OCI-LY1 (cell line): ENCODE measurements around the gene RBM20.
A peak's percentile ranks its signal among the peaks of the same experiment; 100 is the strongest.

Experiments
- H2AFZ ChIP-seq: fragments of 200-600 bp; sonication (generic), shearing (Covaris generic); 2 replicates; pipeline ENCODE4 v1.6.0; 2014; ENCODE audit warnings: antibody characterized with exemption, mild to moderate bottlenecking, low read length
- H3F3A ChIP-seq: fragments of 200-600 bp; sonication (generic), shearing (Covaris generic); 2 replicates; pipeline ENCODE4 v1.6.0; 2014; ENCODE audit warnings: mild to moderate bottlenecking, antibody characterized with exemption, low read length, moderate library complexity; ENCODE audit not compliant: insufficient read depth
- H3K27ac ChIP-seq: fragments of 200-600 bp; sonication (generic); 2 replicates; pipeline ENCODE4 v1.5.1; 2014; ENCODE audit warnings: low read length, mixed run types, mild to moderate bottlenecking, low read depth; ENCODE audit not compliant: poor library complexity, severe bottlenecking
- H3K27me3 ChIP-seq: fragments of 200-600 bp; sonication (generic); 2 replicates; pipeline ENCODE4 v1.6.0; 2014; ENCODE audit warnings: antibody characterized with exemption, mild to moderate bottlenecking, low read length, moderate library complexity; ENCODE audit not compliant: insufficient read depth
- H3K36me3 ChIP-seq: fragments of 200-600 bp; sonication (generic); 2 replicates; pipeline ENCODE4 v1.6.1; 2014; ENCODE audit warnings: mild to moderate bottlenecking, antibody characterized with exemption, low read length, moderate library complexity, mixed read lengths; ENCODE audit not compliant: insufficient read depth
- H3K4me1 ChIP-seq: fragments of 200-600 bp; sonication (generic); 2 replicates; pipeline ENCODE4 v1.5.1; 2014; ENCODE audit warnings: mild to moderate bottlenecking, low read length, moderate library complexity; ENCODE audit not compliant: insufficient read depth, severe bottlenecking
- H3K4me2 ChIP-seq: fragments of 200-600 bp; sonication (generic), shearing (Covaris generic); 2 replicates; pipeline ENCODE4 v1.6.1; 2014; ENCODE audit warnings: low read length
- H3K4me3 ChIP-seq: fragments of 200-600 bp; sonication (generic); 2 replicates; pipeline ENCODE4 v1.5.1; 2014; ENCODE audit warnings: low read length, low read depth, mild to moderate bottlenecking, mixed read lengths; ENCODE audit not compliant: poor library complexity, severe bottlenecking
- H3K79me2 ChIP-seq: fragments of 200-600 bp; shearing (Covaris generic); 2 replicates; pipeline ENCODE4 v1.6.1; 2016; ENCODE audit warnings: mixed run types, low read length, mixed read lengths; ENCODE audit not compliant: insufficient read depth
- H3K9ac ChIP-seq: fragments of 200-600 bp; sonication (generic), shearing (Covaris generic); 2 replicates; pipeline ENCODE4 v1.6.1; 2014; ENCODE audit warnings: mild to moderate bottlenecking, low read length, mixed read lengths
- H3K9me2 ChIP-seq: fragments of 200-600 bp; sonication (generic), shearing (Covaris generic); 2 replicates; pipeline ENCODE4 v1.6.1; 2014; ENCODE audit warnings: low read depth, mild to moderate bottlenecking, low read length, mixed read lengths
- H3K9me3 ChIP-seq: fragments of 200-600 bp; shearing (Covaris generic); 2 replicates; pipeline ENCODE4 v1.6.1; 2014; ENCODE audit warnings: low read length, mixed read lengths
- H4K20me1 ChIP-seq: fragments of 200-600 bp; sonication (generic), shearing (Covaris generic); 2 replicates; pipeline ENCODE4 v1.6.0; 2016; ENCODE audit warnings: mild to moderate bottlenecking, low read length; ENCODE audit not compliant: insufficient read depth
- EZH2 ChIP-seq: fragments of 200-600 bp; sonication (generic), shearing (Covaris generic); IDR thresholded peaks from 2 replicates; pipeline ENCODE4 v1.8.0; 2017; ENCODE audit warnings: borderline replicate concordance, mixed run types, mild to moderate bottlenecking, antibody characterized with exemption, low read length, moderate library complexity, mixed read lengths
- TF ChIP-seq, protein P1 (sequence below): fragments of 200-600 bp; sonication (generic), shearing (Covaris generic); IDR thresholded peaks from 2 replicates; pipeline ENCODE4 v1.5.1; 2017; ENCODE audit warnings: mild to moderate bottlenecking, antibody characterized with exemption, low read length, moderate library complexity, mixed read lengths

RBM20 gene

DNA sequence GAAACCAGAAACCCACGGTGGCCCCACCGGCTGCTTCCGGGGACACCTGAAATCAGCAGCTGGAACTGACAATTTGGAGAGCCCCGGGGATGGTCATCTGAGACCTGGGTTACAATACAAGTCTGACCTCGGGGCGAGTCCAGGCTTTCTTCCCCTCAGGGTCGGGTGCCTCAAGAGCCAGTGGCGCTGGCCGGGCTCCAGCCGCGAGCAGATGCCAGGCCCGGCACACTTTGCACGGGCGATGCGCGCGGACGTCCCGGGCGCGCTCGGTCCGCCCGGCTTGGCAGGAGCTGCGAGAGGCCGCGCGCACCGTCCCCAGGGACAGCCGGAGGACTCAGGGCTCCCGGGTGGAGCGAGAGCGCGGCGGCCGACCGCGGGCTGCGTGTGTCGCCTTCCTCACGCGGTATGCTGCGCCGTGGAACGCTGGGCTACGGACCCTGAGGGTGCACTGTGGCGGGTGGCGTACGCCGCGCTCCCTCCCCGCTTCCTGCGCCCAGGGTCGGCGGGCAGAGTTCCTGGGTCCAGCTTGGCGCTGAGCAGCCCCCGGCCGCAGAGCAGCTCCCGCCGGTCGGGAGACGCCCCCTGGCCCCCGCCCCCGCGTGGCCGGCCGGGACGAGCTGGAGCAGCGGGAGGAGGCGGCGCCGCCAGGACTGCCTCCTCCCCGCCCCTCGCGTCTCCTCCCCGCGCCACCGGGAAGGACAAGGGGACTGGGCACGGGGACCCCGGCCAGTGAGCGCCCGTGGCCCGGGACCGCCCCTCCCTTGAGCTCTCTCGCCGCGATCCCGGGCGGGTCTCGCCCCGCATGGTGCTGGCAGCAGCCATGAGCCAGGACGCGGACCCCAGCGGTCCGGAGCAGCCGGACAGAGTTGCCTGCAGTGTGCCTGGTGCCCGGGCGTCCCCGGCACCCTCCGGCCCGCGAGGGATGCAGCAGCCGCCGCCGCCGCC is at the start of gene RBM20:
Gene RBM20 (plus strand): TSS at position 684 of the 945 bp plus-strand sequence. CDS start 119 bp downstream, at position 803.
- Histone ChIP-seq H3K27me3 (no peaks in the 10 kb centered on the region), H2AFZ (no peak within 1 kb of the TSS)

DNA sequence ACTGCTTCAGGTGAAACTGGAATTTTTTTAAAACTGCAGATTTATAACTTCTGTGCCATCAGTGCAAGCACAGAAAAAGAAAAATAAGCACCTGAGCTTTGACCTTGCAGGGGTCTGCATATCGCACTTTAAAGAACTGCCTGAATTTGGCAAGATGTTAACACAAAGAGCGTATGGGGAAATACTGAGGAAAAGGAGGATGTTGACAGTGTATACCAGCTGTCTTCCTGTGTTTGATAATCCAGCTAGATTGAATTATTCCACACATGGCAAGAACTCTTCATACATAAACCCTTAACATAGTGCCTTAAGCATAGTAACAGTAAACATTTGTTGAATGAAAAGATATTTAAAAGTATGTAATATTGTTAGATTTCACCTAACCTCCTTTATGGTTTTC is 46.7 kb upstream of the RBM20 start:
- TF ChIP-seq, protein P1, sequence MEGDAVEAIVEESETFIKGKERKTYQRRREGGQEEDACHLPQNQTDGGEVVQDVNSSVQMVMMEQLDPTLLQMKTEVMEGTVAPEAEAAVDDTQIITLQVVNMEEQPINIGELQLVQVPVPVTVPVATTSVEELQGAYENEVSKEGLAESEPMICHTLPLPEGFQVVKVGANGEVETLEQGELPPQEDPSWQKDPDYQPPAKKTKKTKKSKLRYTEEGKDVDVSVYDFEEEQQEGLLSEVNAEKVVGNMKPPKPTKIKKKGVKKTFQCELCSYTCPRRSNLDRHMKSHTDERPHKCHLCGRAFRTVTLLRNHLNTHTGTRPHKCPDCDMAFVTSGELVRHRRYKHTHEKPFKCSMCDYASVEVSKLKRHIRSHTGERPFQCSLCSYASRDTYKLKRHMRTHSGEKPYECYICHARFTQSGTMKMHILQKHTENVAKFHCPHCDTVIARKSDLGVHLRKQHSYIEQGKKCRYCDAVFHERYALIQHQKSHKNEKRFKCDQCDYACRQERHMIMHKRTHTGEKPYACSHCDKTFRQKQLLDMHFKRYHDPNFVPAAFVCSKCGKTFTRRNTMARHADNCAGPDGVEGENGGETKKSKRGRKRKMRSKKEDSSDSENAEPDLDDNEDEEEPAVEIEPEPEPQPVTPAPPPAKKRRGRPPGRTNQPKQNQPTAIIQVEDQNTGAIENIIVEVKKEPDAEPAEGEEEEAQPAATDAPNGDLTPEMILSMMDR = no peak
- TF ChIP-seq EZH2 = no peak
- H3K9me2 ChIP-seq = no peaks in the 10 kb centered on the region
- no peaks in the 10 kb centered on the region for H3K27me3 ChIP-seq
- H3K9ac ChIP-seq = no peak overlapping the region
- H3F3A ChIP-seq = peaks cover 3% of the 10 kb centered on the region; the same call in 1 of the 2 replicates
- H3K9me3 ChIP-seq = no peaks in the 10 kb centered on the region
- H3K4me2 ChIP-seq = no peak overlapping the region
- H2AFZ ChIP-seq = no peak overlapping the region
- H3K4me1 ChIP-seq = no peaks in the 10 kb centered on the region
- peaks cover 94% of the 10 kb centered on the region for H3K36me3 ChIP-seq
- H3K4me3 ChIP-seq = no peak overlapping the region
- H3K27ac ChIP-seq = no peak overlapping the region
- H4K20me1 ChIP-seq = peaks cover 3% of the 10 kb centered on the region; the same call in 1 of the 2 replicates
- peaks cover 46% of the 10 kb centered on the region for H3K79me2 ChIP-seq

More for the DNA sequence above, at the start of gene RBM20:
- Histone ChIP-seq H3K4me3 (peak within 1 kb of the TSS; percentile 65), H3K9ac (peak within 1 kb of the TSS; percentile 59), H3K4me1 (peaks cover 64% of the 10 kb centered on the region), H3F3A (no peaks in the 10 kb centered on the region), H3K79me2 (0 out of 2 replicates have a peak, but pooled peaks cover 3% of the 10 kb centered on the region), H3K4me2 (peak within 1 kb of the TSS; percentile 57), H4K20me1 (no peaks in the 10 kb centered on the region), H3K9me2 (no peaks in the 10 kb centered on the region), H3K36me3 (no peaks in the 10 kb centered on the region), H3K27ac (peak within 1 kb of the TSS; percentile 67), H3K9me3 (no peaks in the 10 kb centered on the region)
- TF ChIP-seq EZH2 = no peak
- TF ChIP-seq, protein P1 = no peak

DNA sequence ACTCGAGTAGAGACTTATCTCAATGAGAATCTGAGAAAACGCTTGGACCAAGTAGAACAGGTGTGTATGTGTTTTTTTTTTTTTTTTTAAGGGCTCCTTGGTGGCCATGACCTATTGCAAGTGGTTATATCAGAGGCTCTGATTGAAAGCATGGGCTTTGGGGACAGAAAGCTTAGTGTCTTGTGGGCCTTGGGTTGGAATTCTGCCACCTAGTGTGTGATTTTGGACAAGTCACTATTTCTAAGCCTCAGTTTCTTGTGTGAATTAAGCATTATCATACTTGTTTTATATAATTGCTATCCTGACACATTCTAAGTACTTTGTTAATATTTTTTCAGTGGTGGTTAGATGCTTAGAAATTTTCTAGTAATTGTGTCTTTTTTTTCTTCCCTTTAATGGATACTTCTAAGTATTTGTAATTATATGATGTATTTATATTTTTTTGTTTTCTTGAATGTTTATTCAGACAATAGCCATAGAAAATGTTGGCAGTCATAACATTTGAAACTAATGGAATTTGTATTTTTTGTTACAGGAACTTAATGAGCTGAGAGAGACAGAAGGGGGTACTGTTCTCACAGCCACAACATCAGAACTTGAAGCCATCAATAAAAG is 43.5 kb upstream of the RBM20 start:
- Histone ChIP-seq H3K9me3 (no peaks in the 10 kb centered on the region), H3K4me1 (no peaks in the 10 kb centered on the region), H3K27me3 (no peaks in the 10 kb centered on the region), H3K4me3 (no peak overlapping the region), H4K20me1 (peaks cover 3% of the 10 kb centered on the region; the same call in 1 of the 2 replicates), H3K4me2 (no peak overlapping the region), H2AFZ (no peak overlapping the region), H3K9me2 (no peaks in the 10 kb centered on the region), H3F3A (peaks cover 3% of the 10 kb centered on the region; the same call in 1 of the 2 replicates), H3K9ac (no peak overlapping the region), H3K27ac (no peak overlapping the region), H3K79me2 (peaks cover 75% of the 10 kb centered on the region), H3K36me3 (peaks cover 96% of the 10 kb centered on the region)
- no peak for TF ChIP-seq EZH2
- TF ChIP-seq, protein P1 = peak; percentile 70
